GM18870 (cell line): ENCODE results near the gene SPEM3.

ENCODE experiments used
- ATAC-seq: cut with Tn5 transposase; IDR thresholded peaks from one replicate; pipeline ENCODE4 v1.9.1; 2021; ENCODE audit warnings: moderate library complexity; ENCODE audit not compliant: unreplicated experiment

SPEM3 gene

DNA sequence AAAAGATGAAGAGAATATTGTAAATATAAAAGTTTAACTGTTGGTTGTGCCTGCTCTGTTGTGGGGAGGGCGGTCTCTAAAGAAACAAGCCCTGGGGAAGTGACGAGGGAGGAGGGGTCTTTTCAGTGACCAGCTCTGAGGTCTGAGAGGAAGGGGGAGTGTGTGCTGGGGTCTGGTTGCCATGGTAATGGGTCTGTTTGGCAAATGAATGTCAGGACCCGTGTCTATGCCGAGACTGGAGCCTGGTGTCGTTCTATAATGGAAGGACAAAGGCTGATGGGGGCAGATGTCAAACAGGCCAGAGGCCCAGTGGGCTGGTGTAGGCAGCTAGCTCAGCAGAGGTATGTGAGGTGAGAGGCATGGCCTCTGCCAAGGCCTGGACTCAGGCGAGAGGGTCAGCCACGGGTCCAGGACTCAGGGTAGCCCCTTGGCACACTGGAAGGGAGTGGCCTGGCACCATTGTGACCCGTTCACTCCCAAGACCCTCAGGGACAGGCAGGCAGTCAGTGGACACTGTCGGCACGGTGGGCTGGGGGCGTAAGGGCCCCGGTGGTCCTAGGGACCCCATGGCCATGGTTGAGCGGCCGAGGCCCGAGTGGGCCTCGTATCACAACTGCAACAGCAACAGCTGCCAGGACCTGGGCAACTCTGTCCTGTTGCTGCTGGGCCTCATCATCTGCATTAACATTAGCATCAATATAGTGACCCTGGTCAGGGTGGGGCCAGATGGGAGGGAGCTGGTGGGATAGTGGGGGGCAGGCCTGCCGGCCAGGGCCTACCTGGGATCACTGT is 8.6 kb upstream of the SPEM3 start, which contains the start of gene SPEM1:
TSS of gene SPEM1 (plus strand) at position 506 of the 792 bp plus-strand sequence. CDS start at position 567, 61 bp downstream.
- ATAC-seq: no peak

DNA sequence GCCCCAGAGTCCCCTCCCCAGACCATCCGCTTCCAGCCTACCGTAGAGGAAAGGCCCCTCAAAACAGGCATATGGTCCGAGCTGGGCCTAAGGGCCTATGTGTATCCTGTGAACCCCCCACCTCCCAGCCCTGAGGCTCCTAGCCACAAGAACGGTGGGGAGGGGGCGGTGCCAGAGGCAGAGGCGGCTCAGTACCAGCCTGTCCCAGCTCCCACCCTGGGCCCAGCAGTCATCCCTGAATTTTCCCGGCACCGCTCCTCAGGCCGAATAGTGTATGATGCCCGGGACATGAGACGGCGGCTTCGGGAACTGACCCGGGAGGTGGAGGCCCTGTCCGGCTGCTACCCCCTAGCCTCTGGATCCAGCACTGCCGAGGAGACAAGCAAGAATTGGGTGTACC is 7.5 kb upstream of the SPEM3 start:
- no peak for ATAC-seq

DNA sequence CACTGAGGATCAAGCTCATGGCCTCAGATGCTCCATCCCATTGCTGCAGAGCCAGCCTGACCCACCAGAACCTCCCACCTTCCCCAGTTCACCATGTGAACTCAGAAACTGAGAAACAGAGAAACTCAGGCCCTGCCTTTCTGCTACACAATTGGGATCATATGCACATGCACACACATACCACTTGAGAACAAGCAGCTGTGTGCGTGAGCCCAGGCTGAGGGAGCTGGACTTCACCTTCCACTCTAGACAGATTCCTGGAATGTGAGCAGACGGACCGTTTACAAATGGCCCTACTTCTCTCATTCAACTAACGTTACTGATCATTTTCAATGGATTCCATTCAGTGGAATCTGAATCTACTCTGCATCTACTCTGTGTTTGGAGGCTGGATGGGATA is 5.0 kb upstream of the SPEM3 start:
- ATAC-seq: no peak

DNA sequence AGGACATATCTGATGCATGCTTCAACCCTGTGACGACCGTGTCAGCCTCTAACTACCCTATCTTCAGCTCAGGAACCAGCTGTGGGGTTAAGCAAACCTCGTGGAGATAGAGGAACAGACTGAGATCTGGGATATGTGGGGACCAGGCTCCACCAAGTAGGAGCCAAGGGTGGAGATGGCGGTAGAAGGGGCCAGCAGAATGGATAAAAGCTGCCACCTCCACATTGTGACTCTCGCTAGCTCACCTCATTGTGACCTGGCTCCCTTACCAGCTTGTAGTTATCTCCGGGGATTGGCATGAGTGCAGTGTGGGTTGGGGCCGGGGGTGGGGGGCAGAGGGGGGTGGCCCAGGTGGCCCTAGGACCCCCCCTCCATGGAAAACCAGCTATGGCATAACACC is 3.3 kb upstream of the SPEM3 start, which contains the start of gene SPEM2:
TSS of gene SPEM2 (plus strand) at position 301 of the 400 bp plus-strand sequence. CDS start at position 374, 73 bp downstream.
- no peak for ATAC-seq

DNA sequence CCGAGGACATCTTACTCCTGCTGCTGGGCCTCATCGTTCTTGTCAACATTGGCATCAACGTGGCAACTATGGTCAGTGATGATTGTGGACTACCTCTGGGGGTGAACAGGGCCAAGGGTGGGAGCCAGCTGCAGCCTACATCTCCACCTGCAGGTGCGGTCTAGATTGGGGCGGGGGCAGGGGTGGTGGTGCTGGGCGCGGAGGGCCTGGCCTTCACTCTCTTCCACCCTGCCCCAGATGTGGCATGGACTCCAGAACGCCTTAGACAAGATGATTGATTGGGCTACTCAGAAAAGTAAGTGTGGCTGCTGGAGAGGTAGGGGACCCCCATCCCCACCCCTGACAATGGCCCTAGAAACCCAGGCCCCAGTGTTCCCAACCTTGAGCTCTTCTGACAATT is 2.9 kb upstream of the SPEM3 start:
- no peak for ATAC-seq

DNA sequence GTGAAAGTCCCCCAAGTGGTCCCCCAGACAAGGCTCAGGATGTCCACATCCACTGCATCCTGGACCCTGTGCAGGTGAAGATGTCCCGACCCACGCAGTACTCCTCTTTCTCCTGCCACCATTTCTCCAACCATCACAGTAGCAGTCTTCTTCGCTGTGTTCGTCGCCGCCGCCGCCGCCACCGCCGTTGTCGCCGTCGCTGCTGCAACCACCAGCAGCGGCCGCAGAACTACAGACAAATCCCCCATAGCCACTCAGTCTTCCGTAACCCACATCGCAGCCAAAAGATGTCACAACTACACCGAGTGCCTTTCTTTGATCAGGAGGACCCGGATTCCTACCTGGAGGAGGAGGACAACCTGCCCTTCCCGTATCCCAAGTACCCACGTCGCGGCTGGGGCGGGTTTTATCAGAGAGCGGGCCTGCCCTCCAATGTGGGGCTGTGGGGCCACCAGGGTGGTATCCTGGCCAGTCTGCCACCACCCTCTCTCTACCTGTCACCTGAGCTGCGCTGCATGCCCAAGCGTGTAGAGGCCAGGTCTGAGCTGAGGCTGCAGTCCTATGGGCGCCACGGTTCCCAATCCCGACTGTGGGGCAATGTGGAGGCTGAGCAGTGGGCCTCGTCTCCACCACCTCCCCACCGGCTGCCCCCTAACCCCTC is 2.3 kb upstream of the SPEM3 start:
- no peak for ATAC-seq

DNA sequence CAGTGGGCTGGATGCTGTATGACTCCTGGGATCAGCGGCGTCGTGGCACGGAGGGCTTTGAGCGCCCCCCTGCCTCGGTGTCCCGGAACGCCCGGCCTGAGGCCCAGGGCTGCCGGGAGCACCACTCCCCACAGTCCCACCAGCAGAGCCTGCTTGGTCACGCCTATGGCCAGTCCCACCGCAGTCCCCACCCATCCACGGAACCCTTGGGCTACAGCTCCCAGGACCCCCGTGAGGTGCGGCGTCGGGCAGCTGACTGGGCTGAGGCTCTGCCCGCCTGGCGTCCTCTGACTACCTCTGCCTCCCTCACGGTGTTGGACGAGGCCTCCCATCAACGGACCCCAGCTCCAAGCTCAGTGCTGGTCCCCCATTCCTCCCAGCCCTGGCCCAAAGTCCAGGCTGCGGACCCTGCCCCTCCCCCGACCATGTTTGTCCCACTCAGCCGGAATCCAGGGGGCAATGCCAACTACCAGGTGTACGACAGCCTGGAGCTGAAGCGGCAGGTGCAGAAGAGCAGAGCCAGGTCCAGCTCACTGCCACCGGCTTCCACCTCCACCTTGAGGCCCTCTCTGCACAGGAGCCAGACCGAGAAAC is 1.7 kb upstream of the SPEM3 start:
- ATAC-seq: no peak

DNA sequence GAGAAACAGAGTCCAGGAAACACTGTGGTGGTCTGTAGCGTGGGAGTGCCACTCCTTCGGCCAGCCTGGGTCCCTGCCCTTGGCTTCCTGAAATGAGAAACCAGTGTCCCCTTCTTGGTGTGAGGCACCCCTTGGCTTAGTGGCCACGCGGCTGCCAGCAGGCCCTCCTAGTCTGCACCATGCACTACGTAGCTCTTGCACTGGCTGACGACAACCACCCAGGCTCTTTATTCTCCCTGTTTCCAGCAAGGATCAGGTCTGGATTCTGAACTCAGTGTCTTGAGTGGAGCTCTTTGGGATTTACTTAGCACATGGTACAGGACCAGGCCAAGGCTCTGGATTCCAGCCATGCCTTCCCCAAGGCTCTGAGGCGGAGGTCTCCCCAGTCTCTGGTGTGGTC is 1.1 kb upstream of the SPEM3 start:
- no peak for ATAC-seq

DNA sequence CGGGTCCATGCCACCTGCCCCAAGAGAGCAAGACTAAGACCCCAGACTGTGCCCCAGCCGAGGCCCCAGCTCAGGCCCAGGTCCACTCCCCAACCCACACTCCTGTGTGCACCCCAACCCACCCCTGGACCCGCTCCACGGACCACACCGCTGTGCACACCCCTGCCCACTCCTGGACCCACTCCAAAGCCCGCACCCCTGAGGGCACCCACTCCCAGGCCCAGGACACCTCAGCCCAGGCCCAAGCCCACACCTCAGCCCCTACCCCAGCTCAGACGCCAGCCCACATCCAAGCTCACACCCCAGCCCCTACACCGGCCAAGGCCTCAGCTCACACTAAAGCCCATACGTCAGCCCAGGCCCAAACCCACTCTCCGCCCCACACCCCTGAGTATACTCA is 1.1 kb downstream of the SPEM3 start:
- no peak for ATAC-seq

DNA sequence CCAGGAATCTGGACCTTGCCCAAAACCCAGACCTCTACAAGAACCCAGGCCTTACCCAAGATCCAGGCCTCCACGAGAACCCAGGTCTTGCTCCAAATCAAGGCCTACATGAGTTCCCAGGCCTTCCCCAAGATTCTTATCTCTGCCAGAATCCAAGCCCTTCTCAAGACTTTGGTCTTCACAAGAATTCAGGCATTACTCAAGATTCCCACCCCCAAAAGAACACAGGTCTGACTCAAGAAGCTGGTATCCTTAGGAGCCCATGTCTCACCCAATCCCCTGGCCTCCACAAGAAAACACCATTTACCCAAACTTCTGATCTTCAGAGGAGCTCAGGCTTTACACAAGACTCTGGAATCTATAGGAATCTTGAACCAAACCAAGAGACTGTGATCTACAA is 2.6 kb downstream of the SPEM3 start:
- ATAC-seq: no peak

DNA sequence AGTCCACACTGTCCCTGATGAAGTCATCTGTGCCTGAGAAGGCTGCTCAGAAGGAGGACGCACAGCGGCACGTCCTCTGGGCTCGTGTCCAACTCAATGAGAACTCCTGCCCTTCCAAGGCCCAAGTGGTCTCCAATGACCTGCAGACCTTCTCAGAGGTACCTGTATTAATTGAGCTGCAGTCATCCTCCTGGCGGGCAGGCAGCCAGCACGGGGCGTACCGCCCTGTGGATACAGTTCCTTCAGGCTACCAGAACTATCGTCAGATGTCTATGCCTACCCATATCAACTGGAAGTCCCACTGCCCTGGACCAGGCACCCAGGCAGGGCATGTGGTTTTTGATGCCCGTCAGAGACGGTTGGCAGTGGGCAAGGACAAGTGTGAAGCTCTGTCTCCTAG is 3.6 kb downstream of the SPEM3 start:
- ATAC-seq: no peak

DNA sequence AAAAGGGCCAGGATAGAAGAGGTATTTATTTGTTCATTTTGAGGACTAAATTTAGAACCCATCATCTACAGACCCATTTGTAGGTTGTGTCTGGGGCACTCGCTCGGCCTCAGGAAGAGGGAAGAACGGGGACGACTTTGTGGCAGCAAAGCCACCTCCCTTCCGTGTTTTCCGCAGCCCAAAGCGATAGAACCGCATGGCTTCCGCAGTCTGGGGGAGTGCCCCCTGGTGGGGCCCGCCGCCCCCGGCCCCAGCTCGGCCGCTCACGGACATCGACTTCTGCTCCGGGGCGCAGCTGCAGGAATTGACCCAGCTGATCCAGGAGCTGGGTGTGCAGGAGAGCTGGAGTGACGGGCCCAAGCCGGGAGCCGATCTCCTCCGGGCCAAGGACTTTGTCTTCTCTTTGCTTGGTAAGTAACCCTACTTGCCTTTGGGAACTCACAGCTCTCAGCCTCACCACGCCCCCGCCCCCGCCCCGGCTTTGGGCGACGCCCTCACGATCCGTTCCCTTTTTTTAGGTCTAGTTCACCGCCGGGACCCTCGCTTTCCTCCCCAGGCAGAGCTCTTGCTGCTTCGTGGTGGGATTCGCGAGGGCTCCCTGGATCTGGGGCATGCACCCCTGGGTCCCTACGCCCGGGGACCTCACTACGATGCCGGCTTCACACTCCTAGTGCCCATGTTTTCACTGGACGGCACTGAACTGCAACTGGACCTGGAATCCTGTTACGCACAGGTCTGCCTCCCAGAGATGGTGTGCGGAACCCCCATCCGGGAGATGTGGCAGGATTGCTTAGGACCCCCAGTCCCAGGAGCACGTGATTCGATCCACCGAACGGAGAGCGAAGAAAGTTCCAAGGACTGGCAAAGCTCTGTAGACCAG is 7.3 kb downstream of the SPEM3 start:
- peak; percentile 11 for ATAC-seq

DNA sequence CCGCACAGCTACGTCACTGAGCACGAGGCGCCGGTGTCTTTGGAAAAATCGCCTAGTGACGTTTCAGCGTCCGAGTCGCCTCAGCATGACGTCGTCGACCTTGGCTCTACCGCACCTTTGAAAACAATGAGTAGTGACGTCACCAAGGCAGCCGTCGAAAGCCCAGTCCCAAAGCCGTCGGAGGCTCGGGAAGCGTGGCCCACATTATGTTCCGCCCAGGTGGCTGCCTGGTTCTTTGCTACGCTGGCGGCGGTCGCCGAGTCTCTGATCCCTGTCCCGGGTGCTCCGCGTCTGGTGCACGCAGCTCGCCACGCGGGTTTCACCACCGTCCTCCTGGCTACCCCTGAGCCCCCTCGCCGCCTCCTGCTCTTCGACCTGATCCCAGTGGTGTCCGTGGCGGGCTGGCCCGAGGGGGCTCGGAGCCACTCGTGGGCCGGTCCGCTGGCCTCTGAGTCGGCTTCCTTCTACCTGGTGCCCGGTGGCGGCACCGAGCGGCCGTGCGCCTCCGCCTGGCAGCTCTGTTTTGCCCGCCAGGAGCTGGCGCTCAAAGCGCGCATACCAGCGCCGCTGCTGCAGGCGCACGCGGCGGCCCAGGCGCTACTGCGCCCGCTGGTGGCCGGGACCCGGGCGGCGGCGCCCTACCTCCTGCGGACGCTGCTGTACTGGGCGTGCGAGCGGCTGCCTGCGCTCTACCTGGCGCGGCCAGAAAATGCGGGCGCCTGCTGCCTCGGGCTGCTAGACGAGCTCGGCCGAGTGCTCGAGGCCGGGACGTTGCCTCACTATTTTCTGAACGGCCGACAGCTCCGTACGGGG is 8.1 kb downstream of the SPEM3 start:
- ATAC-seq: no peak

DNA sequence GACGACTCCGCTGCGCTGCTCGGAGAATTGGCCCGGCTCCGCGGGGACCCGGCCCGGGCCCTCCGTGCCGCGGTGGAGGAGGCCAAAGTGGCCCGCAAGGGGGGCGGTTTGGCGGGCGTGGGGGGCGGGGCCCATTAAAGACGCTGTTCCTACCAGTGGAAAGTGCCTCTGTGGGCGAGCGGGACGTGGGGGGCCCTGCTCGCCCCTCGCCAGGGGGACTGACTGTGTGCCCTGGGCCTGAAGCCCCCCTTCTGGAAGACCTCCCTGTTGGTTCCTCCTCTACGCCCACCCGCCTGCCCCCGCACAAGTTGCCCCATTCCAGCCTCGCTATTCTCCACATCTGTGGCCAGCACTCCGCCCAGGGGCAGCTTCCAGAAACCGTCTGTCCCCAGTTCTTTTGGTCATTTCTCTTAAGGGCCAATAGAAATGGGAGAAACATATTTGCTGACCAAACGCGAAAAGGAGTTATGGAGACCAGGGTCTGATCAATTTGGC is 8.8 kb downstream of the SPEM3 start:
- no peak for ATAC-seq

DNA sequence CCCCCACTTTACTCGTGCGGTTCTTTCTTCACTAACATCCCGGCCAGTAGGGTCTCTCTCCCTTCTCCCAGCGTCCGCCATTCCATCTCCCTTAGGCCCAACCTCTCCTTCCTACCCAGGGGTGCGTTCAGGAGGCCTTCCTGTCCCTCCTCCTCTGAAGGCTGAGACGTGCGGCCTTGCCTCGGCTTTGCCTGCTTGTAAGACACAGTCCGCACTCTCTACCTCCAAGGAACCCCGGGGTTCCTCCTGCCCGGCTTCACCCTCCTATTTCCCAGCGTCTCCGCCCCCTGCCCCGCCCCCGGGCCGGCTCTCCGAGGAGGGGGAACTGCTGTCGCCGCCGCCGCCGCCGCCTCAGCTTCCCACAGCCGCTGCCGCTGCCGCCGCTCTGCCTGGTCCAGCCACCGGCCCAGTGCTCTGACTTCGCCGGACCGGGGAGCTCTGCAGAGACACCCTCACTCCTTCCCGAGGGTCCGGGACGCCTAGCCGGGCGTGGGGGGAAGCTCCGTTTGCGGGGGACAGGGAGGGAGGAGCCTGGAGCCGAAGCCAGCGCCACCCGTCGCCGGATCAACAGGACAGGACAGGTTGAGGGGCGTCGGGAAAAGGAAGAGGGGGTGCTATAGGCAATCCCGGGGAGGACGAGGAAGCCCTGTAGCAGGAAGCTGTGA is 9.4 kb downstream of the SPEM3 start:
- ATAC-seq: no peak

DNA sequence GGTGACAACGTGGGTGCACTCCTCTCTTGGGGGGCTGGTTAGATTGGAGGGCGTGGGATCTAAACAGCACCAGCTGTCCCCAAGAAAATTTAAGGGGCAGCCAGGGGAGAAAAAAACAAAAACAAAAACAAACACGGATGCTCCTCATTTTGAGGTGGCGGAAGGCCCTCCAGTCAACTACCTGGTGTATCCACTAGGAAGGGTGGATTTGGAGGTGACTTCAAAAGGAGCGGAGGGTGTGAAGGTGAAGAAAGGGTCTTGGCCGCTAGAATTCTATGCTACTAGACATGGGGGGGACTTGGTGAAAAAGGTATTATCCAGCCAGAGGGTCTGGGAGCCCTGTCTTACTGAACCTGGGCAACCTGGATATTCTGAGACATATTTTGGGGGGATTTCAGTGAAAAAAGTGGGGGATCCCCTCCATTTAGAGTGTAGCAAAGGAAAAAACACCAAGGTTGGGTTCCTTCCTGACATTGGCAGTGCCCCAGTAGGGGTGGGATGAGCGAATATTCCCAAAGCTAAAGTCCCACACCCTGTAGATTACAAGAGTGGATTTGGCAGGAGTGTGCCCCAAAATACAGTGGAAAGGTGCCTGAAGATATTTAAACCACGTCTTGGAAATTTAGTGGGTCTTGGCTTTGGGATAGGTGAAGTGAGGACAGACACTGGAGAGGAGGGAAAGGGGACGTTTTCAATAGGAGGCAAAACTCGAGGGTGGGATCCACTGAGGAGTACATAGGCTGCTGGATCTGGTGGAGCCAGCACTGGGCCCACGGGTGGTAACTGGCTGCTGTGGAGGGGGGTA is 10.2 kb downstream of the SPEM3 start:
- no peak for ATAC-seq

DNA sequence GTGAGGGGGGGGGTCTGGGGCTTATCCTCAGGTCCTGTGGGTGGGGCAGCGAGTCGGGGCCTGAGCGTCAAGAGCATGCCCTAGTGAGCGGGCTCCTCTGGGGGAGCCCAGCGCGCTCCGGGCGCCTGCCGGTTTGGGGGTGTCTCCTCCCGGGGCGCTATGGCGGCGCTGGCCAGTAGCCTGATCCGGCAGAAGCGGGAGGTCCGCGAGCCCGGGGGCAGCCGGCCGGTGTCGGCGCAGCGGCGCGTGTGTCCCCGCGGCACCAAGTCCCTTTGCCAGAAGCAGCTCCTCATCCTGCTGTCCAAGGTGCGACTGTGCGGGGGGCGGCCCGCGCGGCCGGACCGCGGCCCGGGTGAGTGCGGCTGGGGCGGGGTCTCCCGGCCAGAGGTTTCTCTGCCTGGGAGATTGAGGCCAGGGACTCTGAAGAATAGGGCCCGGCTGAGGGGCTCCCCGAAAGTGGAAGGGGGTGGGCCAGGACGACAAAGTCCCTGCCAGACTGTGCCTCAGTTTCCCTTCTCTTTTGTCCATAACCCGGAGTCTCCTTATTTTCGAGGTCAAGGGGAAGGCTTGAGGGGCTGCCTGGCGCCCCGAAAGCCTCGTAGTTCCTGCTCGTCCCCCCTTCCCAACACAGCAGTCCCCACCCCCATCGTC is 10.9 kb downstream of the SPEM3 start, which contains the start of gene FGF11:
TSS of gene FGF11 (plus strand) at position 51 of the 651 bp plus-strand sequence. CDS start at position 160, 109 bp downstream.
- no peak for ATAC-seq
